NCI-H345 treated with DMSO at 0.1 percent for 48 hours (cell line): ENCODE data around the gene NEDD4L.
"Not testable (repeated sequence)": the region's sequence is repeated elsewhere in the genome, so short reads cannot be mapped to it uniquely, and the experiment has no call there.

Experiments
- DNase-seq: peaks from one replicate; lab custom pipeline; 2025; ENCODE audit not compliant: unreplicated experiment; lab: John Stamatoyannopoulos, UW

Gene NEDD4L

GRCh38 chr18:58257461-58257860, 213.4 kb downstream of the NEDD4L start:
- no peak for DNase-seq

GRCh38 chr18:58258692-58259342, 214.8 kb downstream of the NEDD4L start:
- no peak for DNase-seq

- no peak for DNase-seq
Measured at GRCh38 chr18:58263055-58263957, 219.3 kb downstream of the NEDD4L start.

GRCh38 chr18:58264075-58264474, 220.0 kb downstream of the NEDD4L start:
- DNase-seq: no peak

- no peak for DNase-seq
Measured at GRCh38 chr18:58264840-58265239, 220.8 kb downstream of the NEDD4L start.

GRCh38 chr18:58265489-58265888, 221.5 kb downstream of the NEDD4L start:
- DNase-seq: not testable (repeated sequence)

GRCh38 chr18:58266291-58266690, 222.3 kb downstream of the NEDD4L start:
- no peak for DNase-seq

GRCh38 chr18:58267493-58267892, 223.5 kb downstream of the NEDD4L start:
- no peak for DNase-seq

GRCh38 chr18:58268849-58269248, 224.8 kb downstream of the NEDD4L start:
- DNase-seq: no peak

GRCh38 chr18:58269931-58270330, 225.9 kb downstream of the NEDD4L start:
- no peak for DNase-seq

- no peak for DNase-seq
Measured at GRCh38 chr18:58270396-58270795, 226.4 kb downstream of the NEDD4L start.

- DNase-seq: no peak
Measured at GRCh38 chr18:58271770-58272169, 227.7 kb downstream of the NEDD4L start.

GRCh38 chr18:58272209-58272608, 228.2 kb downstream of the NEDD4L start:
- DNase-seq: no peak

- no peak for DNase-seq
Measured at GRCh38 chr18:58272779-58273435, 228.9 kb downstream of the NEDD4L start.

GRCh38 chr18:58275176-58275575, 231.2 kb downstream of the NEDD4L start:
- no peak for DNase-seq

GRCh38 chr18:58276789-58277739, 233.0 kb downstream of the NEDD4L start:
- no peak for DNase-seq

- no peak for DNase-seq
Measured at GRCh38 chr18:58279504-58280175, 235.6 kb downstream of the NEDD4L start.

- no peak for DNase-seq
Measured at GRCh38 chr18:58280191-58280590, 236.2 kb downstream of the NEDD4L start.

GRCh38 chr18:58282872-58283271, 238.8 kb downstream of the NEDD4L start:
- not testable (repeated sequence) for DNase-seq
